ENCODE measurements around the gene SMIM41. TPM values are rescaled to one million over a fixed set of nuclear protein-coding genes. Genes with fewer than 3 reads are reported as not detected.

The SMIM41 gene
- total RNA-seq, 1 donor from 2014 or later, result 7.9 TPM

- H3K27ac ChIP-seq, result no peak overlapping the region
- no peaks in the 10 kb centered on the region for H3K9me3 ChIP-seq
- H3K27me3 ChIP-seq, result no peaks in the 10 kb centered on the region
- intact Hi-C loops (cut with DNase I), result no loop called here
- no peak for DNase-seq (ENCODE audit: low spot score in 2 of 2)
- no peaks in the 10 kb centered on the region for H3K4me1 ChIP-seq
- TF ChIP-seq CTCF (IDR thresholded peaks at IDR 0.05), result no peak
- H3K36me3 ChIP-seq, result no peaks in the 10 kb centered on the region
- H3K4me3 ChIP-seq, result no peak overlapping the region
Observed at GRCh38 chr12:52123487-52124186, 44.1 kb downstream of the SMIM41 start.

GRCh38 chr12:52125476-52125900, 46.0 kb downstream of the SMIM41 start:
- H3K27ac ChIP-seq, result no peak overlapping the region
- DNase-seq (ENCODE audit: low spot score in 2 of 2), result no peak
- no peaks in the 10 kb centered on the region for H3K27me3 ChIP-seq
- H3K4me3 ChIP-seq, result no peak overlapping the region
- H3K36me3 ChIP-seq, result no peaks in the 10 kb centered on the region
- intact Hi-C loops (cut with DNase I), result no loop called here
- H3K4me1 ChIP-seq, result no peaks in the 10 kb centered on the region
- no peaks in the 10 kb centered on the region for H3K9me3 ChIP-seq
- no peak for TF ChIP-seq CTCF (IDR thresholded peaks at IDR 0.05)

- intact Hi-C loops (cut with DNase I), result no loop called here
- DNase-seq (ENCODE audit: low spot score in 2 of 2), result no peak
Observed at GRCh38 chr12:52126050-52126604, 46.6 kb downstream of the SMIM41 start.

GRCh38 chr12:52126605-52127578, 47.4 kb downstream of the SMIM41 start:
- intact Hi-C loops (cut with DNase I), result no loop called here
- no peak for TF ChIP-seq CTCF (IDR thresholded peaks at IDR 0.05)
- Histone ChIP-seq H3K9me3 (no peaks in the 10 kb centered on the region), H3K4me1 (no peaks in the 10 kb centered on the region), H3K36me3 (no peaks in the 10 kb centered on the region), H3K27ac (peak overlapping the region; percentile 3 to 27), H3K27me3 (no peaks in the 10 kb centered on the region), H3K4me3 (no peak overlapping the region)
- no peak for DNase-seq (ENCODE audit: low spot score in 2 of 2)

More at GRCh38 chr12:52126050-52126604, 46.6 kb downstream of the SMIM41 start:
- no peaks in the 10 kb centered on the region for H3K9me3 ChIP-seq
- TF ChIP-seq CTCF (IDR thresholded peaks at IDR 0.05), result no peak
- no peaks in the 10 kb centered on the region for H3K36me3 ChIP-seq
- H3K4me3 ChIP-seq, result no peak overlapping the region
- no peaks in the 10 kb centered on the region for H3K27me3 ChIP-seq
- peak overlapping the region; percentile 3 to 27 for H3K27ac ChIP-seq
- H3K4me1 ChIP-seq, result no peaks in the 10 kb centered on the region

DNA sequence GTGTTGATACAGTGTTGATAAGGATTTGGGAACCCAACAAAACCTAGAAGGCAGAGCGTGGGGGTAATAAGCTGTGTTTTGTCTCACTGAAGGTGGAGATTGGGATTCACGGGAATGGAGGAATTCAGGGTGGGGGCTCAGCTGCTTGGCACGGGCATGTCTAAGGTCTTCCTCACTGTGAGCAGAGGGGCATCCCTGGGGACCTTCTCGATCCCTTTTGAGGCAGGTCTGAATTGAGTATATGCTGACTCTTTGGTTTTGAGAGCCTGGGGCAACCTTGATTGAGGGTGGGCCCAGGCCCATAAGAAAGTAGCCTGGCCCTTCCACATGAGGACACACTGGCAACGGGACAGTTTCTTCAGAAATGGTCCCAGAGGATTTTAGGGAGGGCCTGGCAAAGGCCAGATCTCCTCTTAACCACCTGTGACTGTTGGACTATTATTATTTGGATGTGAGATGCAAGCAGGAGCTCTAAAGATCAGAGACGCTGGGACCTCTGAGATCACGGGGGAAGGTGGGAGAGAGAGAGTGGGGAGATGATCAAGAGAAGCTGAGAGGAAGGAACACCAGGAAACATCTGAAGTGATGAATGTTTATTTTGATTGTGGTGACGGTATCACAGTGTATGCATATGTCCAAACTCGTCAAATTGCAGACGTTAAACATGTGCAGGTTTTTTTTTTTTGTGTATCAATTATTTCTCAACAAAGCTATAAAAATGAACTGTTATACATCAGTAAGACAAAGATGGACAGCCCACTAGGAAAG, 48.4 kb downstream of the SMIM41 start:
- H3K4me1 ChIP-seq, result no peaks in the 10 kb centered on the region
- H3K27ac ChIP-seq, result no peak overlapping the region
- H3K4me3 ChIP-seq, result no peak overlapping the region
- no peaks in the 10 kb centered on the region for H3K36me3 ChIP-seq
- intact Hi-C loops (cut with DNase I), result no loop called here
- TF ChIP-seq CTCF (IDR thresholded peaks at IDR 0.05), result no peak
- DNase-seq (ENCODE audit: low spot score in 2 of 2), result no peak
- no peaks in the 10 kb centered on the region for H3K27me3 ChIP-seq
- H3K9me3 ChIP-seq, result no peaks in the 10 kb centered on the region

Data from ascending aorta (tissue), 2 donors.